Small intestine (tissue), 7 donors: ENCODE measurements around the gene SLC9A3. TPM values are rescaled to one million over a fixed set of nuclear protein-coding genes. Genes with fewer than 3 reads are reported as not detected.
"Not testable (repeated sequence)": the region's sequence is repeated elsewhere in the genome, so short reads cannot be mapped to it uniquely, and the experiment has no call there.

Source experiments
- DNase-seq, 2 donors: peaks; one replicate each; pipeline versions ENCODE4 v3.0.0 to v3.0.0-alpha.2; 2013
- FAIRE-seq: peaks from 2 replicates; lab custom pipeline; 2012; peaks lifted over from hg19 to GRCh38; lab: Jason Lieb, UNC
- H3K27ac ChIP-seq, 3 donors: one replicate each; pipeline ENCODE4 v1.5.1; 2013; ENCODE audit warnings: low read length in 2 of 3, mild to moderate bottlenecking in 2 of 3, control low read depth in 1 of 3, inconsistent platforms in 1 of 3, low read depth in 1 of 3, moderate library complexity in 1 of 3
- H3K27me3 ChIP-seq, 3 donors: one replicate each; pipeline ENCODE4 v1.6.1; 2013; ENCODE audit warnings: low read length in 3 of 3, inconsistent platforms in 1 of 3; ENCODE audit not compliant: control insufficient read depth in 3 of 3, insufficient read depth in 3 of 3
- H3K36me3 ChIP-seq, 3 donors: one replicate each; pipeline ENCODE4 v1.6.1; 2013; ENCODE audit warnings: low read length in 3 of 3, inconsistent platforms in 1 of 3, low read depth in 1 of 3, mild to moderate bottlenecking in 1 of 3, moderate library complexity in 1 of 3; ENCODE audit not compliant: control insufficient read depth in 3 of 3, insufficient read depth in 2 of 3
- H3K4me1 ChIP-seq, 3 donors: one replicate each; pipeline ENCODE4 v1.6.1; 2013; ENCODE audit warnings: low read length in 2 of 3, inconsistent platforms in 1 of 3, low read depth in 1 of 3, mild to moderate bottlenecking in 1 of 3, moderate library complexity in 1 of 3; ENCODE audit not compliant: control insufficient read depth in 3 of 3, insufficient read depth in 2 of 3
- H3K4me3 ChIP-seq, 3 donors: one replicate each; pipeline ENCODE4 v1.5.1; 2013; ENCODE audit warnings: low read length in 3 of 3, control low read depth in 1 of 3, inconsistent platforms in 1 of 3, low read depth in 1 of 3, mild to moderate bottlenecking in 1 of 3, moderate library complexity in 1 of 3
- H3K9me3 ChIP-seq, 2 donors: one replicate each; pipeline ENCODE4 v1.6.1; 2013; ENCODE audit warnings: low read depth in 1 of 2, low read length in 1 of 2; ENCODE audit not compliant: control insufficient read depth in 2 of 2, insufficient read depth in 1 of 2
- WGBS, 3 donors: extraction: QIAGEN DNeasy Blood & Tissue Kit; methylation state at CpG; one replicate each; pipeline ENCODE4 v1.1.7; 2013; 5-methylcytosine and 5-hydroxymethylcytosine counted together
- polyA plus RNA-seq, 4 donors: library from polyadenylated mRNA; stranded (reverse) in 3 of 4; unstranded in 1 of 4; fragments of 200-250 nt in 3 of 4; fragments of 120-200 nt in 1 of 4; gene quantifications; one replicate each; pipeline versions ENCODE4 v1.2.1 to v1.2.3, GENCODE V29; 2013
- donor health status: healthy with polysubstance abuse.
- donor health status: control.
- donor health status: control.
- donor health status: Bipolar disorder and iron deficiency.
- donor health status: healthy.

SLC9A3 gene
- polyA plus RNA-seq, 4 donors = 24.1 to 178 (median 50.3) TPM

GRCh38 chr5:560792-561166, 36.5 kb upstream of the SLC9A3 start:
- no peak overlapping the region for H3K4me3 ChIP-seq
- peaks cover 0 to 1% (median under 1%) of the 10 kb centered on the region in 3 donors for H3K27me3 ChIP-seq
- H3K36me3 ChIP-seq = no peaks in the 10 kb centered on the region
- no peak overlapping the region for H3K27ac ChIP-seq
- FAIRE-seq (no peak), DNase-seq (no peak)
- 69 to 78% (median 77%) methylated on average over 12 of the region's 12 CpGs for WGBS, 3 donors
- peaks cover 2 to 15% (median 3%) of the 10 kb centered on the region in 3 donors for H3K4me1 ChIP-seq
- peaks cover 0 to 8% of the 10 kb centered on the region in 2 donors for H3K9me3 ChIP-seq

GRCh38 chr5:558871-559503, 34.7 kb upstream of the SLC9A3 start:
- no peaks in the 10 kb centered on the region for H3K27me3 ChIP-seq
- H3K4me1 ChIP-seq = peaks cover 2 to 25% (median 3%) of the 10 kb centered on the region in 3 donors
- WGBS, 3 donors = 83 to 89% (median 84%) methylated on average over 32 of the region's 32 CpGs
- no peak for FAIRE-seq
- H3K27ac ChIP-seq = no peak overlapping the region
- no peak overlapping the region for H3K4me3 ChIP-seq
- no peaks in the 10 kb centered on the region for H3K36me3 ChIP-seq
- peaks cover 0 to 8% of the 10 kb centered on the region in 2 donors for H3K9me3 ChIP-seq
- DNase-seq = no peak

- no peaks in the 10 kb centered on the region for H3K27me3 ChIP-seq
- FAIRE-seq (no peak), DNase-seq (no peak)
- H3K36me3 ChIP-seq = no peaks in the 10 kb centered on the region
- no peak overlapping the region for H3K4me3 ChIP-seq
- peaks cover 2 to 28% (median 3%) of the 10 kb centered on the region in 3 donors for H3K4me1 ChIP-seq
- peaks cover 0 to 8% of the 10 kb centered on the region in 2 donors for H3K9me3 ChIP-seq
- no peak overlapping the region for H3K27ac ChIP-seq
- 89 to 93% (median 90%) methylated on average over 10 of the region's 10 CpGs for WGBS, 3 donors
Observed at GRCh38 chr5:558326-558725, 34.1 kb upstream of the SLC9A3 start.

GRCh38 chr5:557917-558316, 33.7 kb upstream of the SLC9A3 start:
- H3K9me3 ChIP-seq, H3K27ac ChIP-seq, H3K27me3 ChIP-seq, H3K36me3 ChIP-seq, H3K4me3 ChIP-seq, DNase-seq, FAIRE-seq: not testable (repeated sequence)
- WGBS, 3 donors = 93 to 94% (median 94%) methylated on average over 3 to 4 of the region's 4 CpGs
- peaks cover 2 to 28% (median 3%) of the 10 kb centered on the region in 3 donors for H3K4me1 ChIP-seq

GRCh38 chr5:556909-557441, 32.7 kb upstream of the SLC9A3 start:
- WGBS, 3 donors = 29 to 58% (median 30%) methylated on average over 18 to 19 of the region's 19 CpGs
- FAIRE-seq = no peak
- H3K27ac ChIP-seq = peak overlapping the region in 2 of 3 donors; percentile 41 to 88

GRCh38 chr5:555058-555623, 30.9 kb upstream of the SLC9A3 start:
- Histone ChIP-seq H3K4me3 (no peak overlapping the region), H3K27ac (peak overlapping the region in 1 of 3 donors; percentile 88), H3K36me3 (no peaks in the 10 kb centered on the region), H3K27me3 (no peaks in the 10 kb centered on the region), H3K4me1 (peaks cover 2 to 28% (median 3%) of the 10 kb centered on the region in 3 donors), H3K9me3 (peaks cover 0 to 3% of the 10 kb centered on the region in 2 donors)
- 75 to 87% (median 81%) methylated on average over 13 to 27 of the region's 27 CpGs for WGBS, 3 donors
- DNase-seq (no peak), FAIRE-seq (no peak)

More at GRCh38 chr5:556909-557441, 32.7 kb upstream of the SLC9A3 start:
- H3K27me3 ChIP-seq = no peaks in the 10 kb centered on the region
- peak in 1 of 2 donors; percentile 89 for DNase-seq
- peaks cover 0 to 8% of the 10 kb centered on the region in 2 donors for H3K9me3 ChIP-seq
- H3K36me3 ChIP-seq = no peaks in the 10 kb centered on the region
- H3K4me3 ChIP-seq = no peak overlapping the region
- peaks cover 2 to 28% (median 3%) of the 10 kb centered on the region in 3 donors for H3K4me1 ChIP-seq

GRCh38 chr5:554284-554988, 30.2 kb upstream of the SLC9A3 start:
- no peak overlapping the region for H3K4me3 ChIP-seq
- H3K4me1 ChIP-seq = peaks cover 2 to 28% (median 3%) of the 10 kb centered on the region in 3 donors
- 17 to 76% (median 37%) methylated on average over 32 to 40 of the region's 40 CpGs for WGBS, 3 donors
- H3K27ac ChIP-seq = peak overlapping the region in 2 of 3 donors; percentile 60 to 87
- no peaks in the 10 kb centered on the region for H3K36me3 ChIP-seq
- DNase-seq = no peak
- no peaks in the 10 kb centered on the region for H3K27me3 ChIP-seq
- FAIRE-seq = no peak
- H3K9me3 ChIP-seq = peaks cover 0 to 3% of the 10 kb centered on the region in 2 donors

GRCh38 chr5:553874-554273, 29.6 kb upstream of the SLC9A3 start:
- H3K4me1 ChIP-seq = peaks cover 2 to 28% (median 3%) of the 10 kb centered on the region in 3 donors
- WGBS, 3 donors = 11 to 48% (median 32%) methylated on average over 13 of the region's 13 CpGs
- no peaks in the 10 kb centered on the region for H3K9me3 ChIP-seq
- peak overlapping the region in 2 of 3 donors; percentile 60 to 87 for H3K27ac ChIP-seq
- H3K27me3 ChIP-seq = no peaks in the 10 kb centered on the region
- peak; percentile 74 to 90 for DNase-seq
- H3K36me3 ChIP-seq = no peaks in the 10 kb centered on the region
- no peak overlapping the region for H3K4me3 ChIP-seq
- no peak for FAIRE-seq
